IPS-NIHi7 (cell line): Measurements from ENCODE around the gene GRIK4.

Experiments
- DNase-seq: peaks from one replicate; pipeline ENCODE4 v3.0.0; 2012; ENCODE audit warnings: mixed read lengths; ENCODE audit errors: extremely low spot score

The GRIK4 gene

GRCh38 chr11:120547811-120548681 is 36.5 kb downstream of the GRIK4 start:
- no peak for DNase-seq

- DNase-seq: no peak
These were observed 37.2 kb downstream of the GRIK4 start for GRCh38 chr11:120548682-120549209.

GRCh38 chr11:120549346-120549745 is 37.8 kb downstream of the GRIK4 start:
- DNase-seq: no peak

GRCh38 chr11:120550007-120550406 is 38.5 kb downstream of the GRIK4 start:
- DNase-seq: no peak

- DNase-seq: no peak
These were observed 39.6 kb downstream of the GRIK4 start for GRCh38 chr11:120551191-120551590.

- DNase-seq: peak; percentile 65
These were observed 43.4 kb downstream of the GRIK4 start for GRCh38 chr11:120554766-120555432.

GRCh38 chr11:120555433-120555773 is 43.9 kb downstream of the GRIK4 start:
- DNase-seq: no peak

GRCh38 chr11:120556797-120557196 is 45.2 kb downstream of the GRIK4 start:
- DNase-seq: no peak

- DNase-seq: no peak
These were observed 47.3 kb downstream of the GRIK4 start for GRCh38 chr11:120558744-120559431.

GRCh38 chr11:120561286-120561685 is 49.7 kb downstream of the GRIK4 start:
- no peak for DNase-seq

- no peak for DNase-seq
These were observed 51.4 kb downstream of the GRIK4 start for GRCh38 chr11:120562806-120563425.

- peak; percentile 58 for DNase-seq
These were observed 52.4 kb downstream of the GRIK4 start for GRCh38 chr11:120563703-120564572.

- peak; percentile 57 for DNase-seq
These were observed 53.2 kb downstream of the GRIK4 start for GRCh38 chr11:120564573-120565311.

- no peak for DNase-seq
These were observed 54.1 kb downstream of the GRIK4 start for GRCh38 chr11:120565466-120566155.

- no peak for DNase-seq
These were observed 54.6 kb downstream of the GRIK4 start for GRCh38 chr11:120566176-120566575.

- no peak for DNase-seq
These were observed 57.2 kb downstream of the GRIK4 start for GRCh38 chr11:120568572-120569307.

- DNase-seq: no peak
These were observed 58.3 kb downstream of the GRIK4 start for GRCh38 chr11:120569861-120570260.

GRCh38 chr11:120571476-120571875 is 59.9 kb downstream of the GRIK4 start:
- DNase-seq: no peak
